VCaP (cell line): ENCODE data around the gene PDE8B.
A peak's percentile ranks its signal among the peaks of the same experiment; 100 is the strongest.

Experiments
- H3K27ac ChIP-seq: fragments of 450-650 bp; 2 replicates; pipeline ENCODE4 v1.5.1; 2017
- TF ChIP-seq, protein P1 (sequence below): fragments of 450-650 bp; conservative IDR thresholded peaks from 2 replicates; pipeline ENCODE4 v1.5.1; 2017; ENCODE audit warnings: mild to moderate bottlenecking, moderate library complexity

Gene PDE8B

DNA sequence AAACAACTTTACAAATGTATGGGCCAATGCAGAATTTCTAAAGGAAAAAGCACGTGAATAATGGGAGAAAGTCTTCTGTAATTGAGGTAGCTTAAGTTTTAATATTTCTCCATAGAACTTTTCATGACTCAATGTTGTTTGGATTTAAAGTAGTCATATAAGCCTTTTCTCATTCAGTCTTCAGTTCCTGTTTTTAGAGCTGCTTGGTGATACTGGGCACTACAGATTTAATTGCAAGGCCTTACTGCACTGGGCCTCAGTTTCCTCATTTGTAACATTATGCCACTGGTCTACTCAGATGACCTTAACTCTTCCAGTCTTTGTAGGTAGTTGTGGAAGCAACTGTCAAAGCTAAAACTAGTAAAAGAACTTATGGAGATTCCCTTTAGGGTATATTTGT, 221.2 kb downstream of the PDE8B start:
- H3K27ac ChIP-seq = no peak overlapping the region
- TF ChIP-seq, protein P1, sequence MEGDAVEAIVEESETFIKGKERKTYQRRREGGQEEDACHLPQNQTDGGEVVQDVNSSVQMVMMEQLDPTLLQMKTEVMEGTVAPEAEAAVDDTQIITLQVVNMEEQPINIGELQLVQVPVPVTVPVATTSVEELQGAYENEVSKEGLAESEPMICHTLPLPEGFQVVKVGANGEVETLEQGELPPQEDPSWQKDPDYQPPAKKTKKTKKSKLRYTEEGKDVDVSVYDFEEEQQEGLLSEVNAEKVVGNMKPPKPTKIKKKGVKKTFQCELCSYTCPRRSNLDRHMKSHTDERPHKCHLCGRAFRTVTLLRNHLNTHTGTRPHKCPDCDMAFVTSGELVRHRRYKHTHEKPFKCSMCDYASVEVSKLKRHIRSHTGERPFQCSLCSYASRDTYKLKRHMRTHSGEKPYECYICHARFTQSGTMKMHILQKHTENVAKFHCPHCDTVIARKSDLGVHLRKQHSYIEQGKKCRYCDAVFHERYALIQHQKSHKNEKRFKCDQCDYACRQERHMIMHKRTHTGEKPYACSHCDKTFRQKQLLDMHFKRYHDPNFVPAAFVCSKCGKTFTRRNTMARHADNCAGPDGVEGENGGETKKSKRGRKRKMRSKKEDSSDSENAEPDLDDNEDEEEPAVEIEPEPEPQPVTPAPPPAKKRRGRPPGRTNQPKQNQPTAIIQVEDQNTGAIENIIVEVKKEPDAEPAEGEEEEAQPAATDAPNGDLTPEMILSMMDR = no peak

DNA sequence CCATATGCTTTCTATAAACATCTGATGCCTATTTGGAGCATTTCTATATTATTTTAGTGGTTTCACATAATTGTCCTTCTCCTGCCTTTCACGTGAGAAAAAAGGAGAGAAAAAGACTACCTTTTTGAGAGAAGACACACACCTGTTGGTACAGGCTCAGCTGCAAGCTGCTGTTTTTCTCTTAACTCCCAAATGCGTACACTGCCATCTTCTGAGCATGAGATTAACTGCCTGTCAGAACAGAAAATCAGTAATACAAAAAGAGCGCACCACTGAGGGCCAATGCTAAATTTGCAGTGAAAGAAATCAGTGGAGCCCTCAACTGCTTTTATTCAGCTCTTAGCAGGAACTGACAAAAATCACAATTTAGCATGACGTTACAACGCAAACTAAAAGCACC, 226.7 kb downstream of the PDE8B start:
- TF ChIP-seq, protein P1 = peak; percentile 77
- H3K27ac ChIP-seq = no peak overlapping the region

DNA sequence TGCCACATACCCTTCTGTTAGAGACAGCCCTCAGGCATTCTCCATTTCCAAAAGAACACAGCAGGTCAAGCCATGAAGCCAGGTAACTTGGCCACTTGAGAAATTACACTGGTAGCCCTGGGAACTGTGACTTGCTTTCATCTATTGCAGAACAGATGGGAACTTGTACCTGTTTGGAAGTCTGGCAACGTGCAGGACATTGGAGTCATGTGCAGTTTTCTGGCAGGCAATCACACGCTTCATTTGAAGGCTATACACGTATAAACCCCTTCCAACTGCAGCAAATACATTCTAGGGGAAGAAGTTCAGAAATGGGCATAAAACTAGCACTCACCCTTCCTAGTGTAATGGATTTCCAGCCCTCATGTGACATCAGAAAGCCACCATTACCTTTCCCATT, 227.6 kb downstream of the PDE8B start:
- TF ChIP-seq, protein P1 = no peak
- H3K27ac ChIP-seq = no peak overlapping the region

DNA sequence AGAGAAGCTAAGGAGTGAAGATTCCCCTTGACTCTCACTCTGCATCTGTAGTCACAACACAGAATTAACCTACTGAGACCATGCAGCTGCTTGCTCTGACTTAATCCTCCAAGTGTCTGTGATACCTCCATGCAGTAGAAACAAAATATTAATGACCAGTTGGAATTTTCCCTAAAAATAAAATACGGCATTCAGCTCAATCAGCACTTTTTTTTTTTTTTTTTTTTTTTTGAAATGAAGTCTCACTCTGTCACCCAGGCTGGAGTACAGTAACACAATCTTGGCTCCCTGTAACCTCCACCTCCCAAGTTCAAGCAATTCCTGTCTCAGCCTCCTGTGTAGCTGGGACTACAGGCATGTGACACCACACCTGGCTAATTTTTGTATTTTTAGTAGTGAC, 233.2 kb downstream of the PDE8B start:
- TF ChIP-seq, protein P1 = no peak

DNA sequence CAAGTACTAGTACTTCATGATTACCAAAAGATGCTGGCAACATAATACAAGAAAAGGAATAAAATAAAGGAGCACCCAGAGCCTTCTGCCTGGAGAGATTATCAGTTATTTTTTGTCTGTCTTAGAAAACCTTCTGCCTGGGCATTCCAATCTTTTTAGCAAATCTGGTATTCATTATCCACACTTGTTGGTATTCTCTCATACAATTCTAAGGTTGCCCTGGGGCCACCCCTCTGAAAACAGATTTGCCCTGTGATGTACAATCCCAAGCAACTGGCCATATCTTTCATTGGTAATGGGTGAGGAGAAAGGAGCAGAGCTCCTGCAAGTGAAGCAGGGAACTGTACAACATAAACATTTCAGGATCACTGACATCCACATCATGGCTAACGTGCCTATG, 233.9 kb downstream of the PDE8B start:
- no peak overlapping the region for H3K27ac ChIP-seq
- TF ChIP-seq, protein P1 = no peak

More for the DNA sequence above, 233.2 kb downstream of the PDE8B start:
- H3K27ac ChIP-seq = no peak overlapping the region

DNA sequence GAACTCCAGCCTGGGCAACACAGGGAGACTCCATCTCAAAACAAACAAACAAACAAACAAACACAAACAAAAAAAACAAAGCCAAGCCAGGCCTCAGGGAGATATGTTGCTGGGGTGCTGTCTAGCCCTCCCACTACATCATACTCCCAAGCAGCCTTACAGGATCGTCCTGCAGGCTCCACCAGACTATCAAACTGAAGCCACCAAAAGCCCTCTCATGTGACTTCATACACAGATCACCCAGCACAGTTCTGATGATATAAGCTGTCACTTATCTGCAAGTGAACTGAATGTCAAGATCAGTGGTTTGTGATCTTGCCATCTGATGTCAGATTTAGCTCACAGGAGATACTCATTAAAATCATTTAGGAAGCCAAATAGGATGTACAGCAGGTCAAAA, 238.4 kb downstream of the PDE8B start:
- peak overlapping the region; percentile 15; the same call in 1 of the 2 replicates for H3K27ac ChIP-seq
- TF ChIP-seq, protein P1 = no peak

DNA sequence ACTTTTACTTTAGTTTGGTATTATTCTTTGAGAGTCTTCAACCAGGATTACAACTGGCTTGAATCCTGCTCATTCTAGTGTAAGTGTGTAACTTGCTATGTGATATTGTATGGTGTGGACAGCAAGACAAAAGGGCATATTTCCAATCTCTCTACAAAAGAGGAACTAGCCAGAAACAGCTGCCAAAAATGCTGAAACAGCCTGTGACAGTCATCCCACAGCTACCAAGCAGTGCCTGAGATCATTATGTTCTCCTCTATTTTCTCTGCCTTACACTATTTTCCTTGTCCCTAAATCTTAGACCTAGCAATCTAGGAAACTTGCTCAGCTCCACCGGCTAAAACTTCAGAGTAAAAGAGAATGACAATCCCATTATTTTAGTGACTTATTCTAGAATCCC, 238.8 kb downstream of the PDE8B start:
- H3K27ac ChIP-seq = peak overlapping the region; percentile 15; the same call in 1 of the 2 replicates
- TF ChIP-seq, protein P1 = no peak
